MCF 10A (cell line): ENCODE data around the gene MRPS35. TPM values are rescaled to one million over a fixed set of nuclear protein-coding genes. Genes with fewer than 3 reads are reported as not detected.

Experiments
- BruUV-seq: library from RNA; stranded (reverse); fragments of 400-500 nt; replicated peaks from 2 replicates; lab custom pipeline; 2021; lab: Mats Ljungman, UMichigan
- CTCF ChIA-PET: fragments of 300-600 bp; sonication (Branson Sonifier 250); formaldehyde crosslinking; extraction: SDS; loops from one replicate; lab custom pipeline; 2021; ENCODE audit warnings: antibody characterized with exemption, inconsistent platforms; lab: Yijun Ruan, JAX
- POLR2A ChIA-PET: fragments of 300-600, 350-650 bp; sonication (Branson Sonifier 250); formaldehyde crosslinking; extraction: SDS; loops from one replicate; lab custom pipeline; 2020; ENCODE audit warnings: antibody characterized with exemption, inconsistent platforms; lab: Yijun Ruan, JAX
- DNase-seq: peaks from one replicate; pipeline ENCODE4 v3.0.0-alpha.2; 2018; ENCODE audit not compliant: unreplicated experiment
- H3K27ac Mint-ChIP-seq: one replicate; pipeline ENCODE4 v1.8.0; 2022; ENCODE audit warnings: mild to moderate bottlenecking, low read depth, mixed read lengths; ENCODE audit not compliant: unreplicated experiment
- H3K27me3 Mint-ChIP-seq: one replicate; pipeline ENCODE4 v1.8.0; 2022; ENCODE audit warnings: mixed read lengths; ENCODE audit not compliant: insufficient read depth, unreplicated experiment
- H3K36me3 Mint-ChIP-seq: one replicate; pipeline ENCODE4 v1.8.0; 2022; ENCODE audit warnings: mild to moderate bottlenecking, moderate library complexity, mixed read lengths; ENCODE audit not compliant: insufficient read depth, unreplicated experiment
- H3K4me1 Mint-ChIP-seq: one replicate; pipeline ENCODE4 v1.8.0; 2022; ENCODE audit warnings: mixed read lengths; ENCODE audit not compliant: insufficient read depth, unreplicated experiment
- H3K4me3 Mint-ChIP-seq: one replicate; pipeline ENCODE4 v1.8.0; 2022; ENCODE audit warnings: mild to moderate bottlenecking, moderate library complexity, mixed read lengths; ENCODE audit not compliant: unreplicated experiment
- H3K9me3 Mint-ChIP-seq: one replicate; pipeline ENCODE4 v1.8.0; 2022; ENCODE audit warnings: mixed read lengths; ENCODE audit not compliant: unreplicated experiment
- intact Hi-C: fragments of 100-400 bp; cut with micrococcal nuclease; formaldehyde crosslinking; loops from 2 replicates; pipeline ENCODE4 v1.14.1; 2022
- total RNA-seq: library from RNA; stranded (reverse); gene quantifications from 2 replicates; pipeline ENCODE4 v1.2.3, GENCODE V29; 2022
- TF ChIP-seq, protein P1 (sequence below): fragments of 200-600 bp; IDR thresholded peaks from one replicate; pipeline ENCODE4 v1.8.0; 2022; ENCODE audit warnings: antibody characterized with exemption, mild to moderate bottlenecking; ENCODE audit not compliant: unreplicated experiment

MRPS35 gene
- total RNA-seq, 1 experiment from 2014 or later = 69.0 TPM

- Mint-ChIP-seq H3K27ac (peak overlapping the region; percentile 90), H3K9me3 (no peaks in the 10 kb centered on the region), H3K4me3 (peak overlapping the region; percentile 97), H3K36me3 (peaks cover 24% of the 10 kb centered on the region), H3K4me1 (peaks cover 22% of the 10 kb centered on the region), H3K27me3 (no peaks in the 10 kb centered on the region)
- CTCF ChIA-PET = interaction anchor here (0.7 kb wide), 1 partner anchor 10 kb away, joined by 3 read pairs; no protein-coding TSS in a partner anchor
- POLR2A ChIA-PET = interaction anchor here (0.6 to 1.4 kb wide), 10 partner anchors 12 to 378 kb away, joined by 3 to 9 read pairs (median 3); partner anchors contain the start of genes KLHL42, MANSC4 and PPFIBP1
- intact Hi-C loops = no loop called here
- BruUV-seq = TSS peak; percentile 48
- TF ChIP-seq, protein P1, sequence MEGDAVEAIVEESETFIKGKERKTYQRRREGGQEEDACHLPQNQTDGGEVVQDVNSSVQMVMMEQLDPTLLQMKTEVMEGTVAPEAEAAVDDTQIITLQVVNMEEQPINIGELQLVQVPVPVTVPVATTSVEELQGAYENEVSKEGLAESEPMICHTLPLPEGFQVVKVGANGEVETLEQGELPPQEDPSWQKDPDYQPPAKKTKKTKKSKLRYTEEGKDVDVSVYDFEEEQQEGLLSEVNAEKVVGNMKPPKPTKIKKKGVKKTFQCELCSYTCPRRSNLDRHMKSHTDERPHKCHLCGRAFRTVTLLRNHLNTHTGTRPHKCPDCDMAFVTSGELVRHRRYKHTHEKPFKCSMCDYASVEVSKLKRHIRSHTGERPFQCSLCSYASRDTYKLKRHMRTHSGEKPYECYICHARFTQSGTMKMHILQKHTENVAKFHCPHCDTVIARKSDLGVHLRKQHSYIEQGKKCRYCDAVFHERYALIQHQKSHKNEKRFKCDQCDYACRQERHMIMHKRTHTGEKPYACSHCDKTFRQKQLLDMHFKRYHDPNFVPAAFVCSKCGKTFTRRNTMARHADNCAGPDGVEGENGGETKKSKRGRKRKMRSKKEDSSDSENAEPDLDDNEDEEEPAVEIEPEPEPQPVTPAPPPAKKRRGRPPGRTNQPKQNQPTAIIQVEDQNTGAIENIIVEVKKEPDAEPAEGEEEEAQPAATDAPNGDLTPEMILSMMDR = no peak
- DNase-seq = peak; percentile 21
These were observed 668 bp downstream of the MRPS35 start for GRCh38 chr12:27711317-27711682.

GRCh38 chr12:27711967-27712366, 1.3 kb downstream of the MRPS35 start:
- H3K36me3 Mint-ChIP-seq = peaks cover 31% of the 10 kb centered on the region
- H3K27me3 Mint-ChIP-seq = no peaks in the 10 kb centered on the region
- BruUV-seq = no TSS peak
- no peaks in the 10 kb centered on the region for H3K9me3 Mint-ChIP-seq
- ChIA-PET CTCF (interaction anchor here (0.7 kb wide), 1 partner anchor 9 kb away, joined by 3 read pairs; no protein-coding TSS in a partner anchor), POLR2A (interaction anchor here (0.6 to 1.4 kb wide), 9 partner anchors 11 to 254 kb away, joined by 3 to 9 read pairs (median 3); partner anchors contain the start of genes KLHL42, MANSC4 and PPFIBP1)
- TF ChIP-seq, protein P1 = no peak
- H3K27ac Mint-ChIP-seq = peak overlapping the region; percentile 90
- peaks cover 22% of the 10 kb centered on the region for H3K4me1 Mint-ChIP-seq
- peak overlapping the region; percentile 97 for H3K4me3 Mint-ChIP-seq
- no peak for DNase-seq
- intact Hi-C loops = no loop called here

DNA sequence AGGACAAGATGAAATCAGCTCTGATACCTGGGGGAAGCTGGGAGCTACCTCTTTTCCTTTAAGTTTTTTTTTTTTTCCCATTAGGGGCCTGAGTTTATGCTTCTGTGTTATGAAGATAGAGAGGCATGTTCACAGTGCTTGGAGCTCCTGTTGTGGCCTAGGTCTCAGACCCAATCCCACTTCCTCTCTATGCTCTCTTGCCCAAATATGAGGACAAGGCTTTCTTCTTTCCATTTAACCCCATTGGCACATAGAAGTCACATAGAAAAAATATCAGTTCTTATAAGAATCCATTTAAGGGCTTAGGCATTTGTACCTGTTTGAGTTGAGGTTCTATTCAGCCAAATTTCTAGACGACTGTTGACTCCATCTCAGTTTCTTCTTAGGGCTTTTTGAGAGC, 12.6 kb downstream of the MRPS35 start:
- Mint-ChIP-seq H3K4me3 (no peak overlapping the region), H3K4me1 (no peaks in the 10 kb centered on the region), H3K9me3 (no peaks in the 10 kb centered on the region), H3K27ac (peak overlapping the region; percentile 23), H3K36me3 (peaks cover 88% of the 10 kb centered on the region), H3K27me3 (no peaks in the 10 kb centered on the region)
- intact Hi-C loops = no loop called here
- ChIA-PET CTCF (interaction anchor here (0.6 to 1.1 kb wide), 4 partner anchors 11 to 1204 kb away, joined by 3 to 6 read pairs (median 4); no protein-coding TSS in a partner anchor), POLR2A (interaction anchor here (0.6 to 1.6 kb wide), 2 partner anchors 12 to 659 kb away, joined by 4 to 6 read pairs; partner anchors contain the start of gene MRPS35)
- DNase-seq = no peak
- BruUV-seq = no TSS peak
- TF ChIP-seq, protein P1 = no peak

DNA sequence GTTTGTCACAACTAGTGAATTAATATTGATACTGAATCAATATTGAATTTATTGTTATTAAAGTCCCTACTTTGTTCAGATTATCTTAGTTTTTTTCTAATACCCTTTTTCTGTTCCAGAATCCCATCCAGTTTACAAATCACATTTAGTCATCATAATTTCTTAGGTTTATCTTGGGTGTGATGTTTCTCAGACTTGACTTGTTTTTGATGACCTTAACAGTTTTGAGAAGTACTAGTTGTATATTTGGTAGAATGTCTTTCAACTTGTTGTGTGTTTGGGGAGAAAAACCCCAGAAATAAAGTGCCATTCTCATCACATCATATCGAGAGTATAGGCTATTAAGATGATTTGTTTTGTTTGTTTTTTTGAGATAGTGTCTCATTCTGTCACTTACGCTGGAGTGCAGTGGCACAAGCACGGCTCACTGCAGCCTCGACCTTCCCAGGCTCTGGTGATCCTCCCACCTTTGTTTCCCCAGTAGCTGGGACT, 19.5 kb downstream of the MRPS35 start:
- ChIA-PET POLR2A (no interaction called here), CTCF (no interaction called here)
- TF ChIP-seq, protein P1 = no peak
- Mint-ChIP-seq H3K9me3 (no peaks in the 10 kb centered on the region), H3K27ac (no peak overlapping the region), H3K4me1 (peaks cover 5% of the 10 kb centered on the region), H3K36me3 (peaks cover 63% of the 10 kb centered on the region), H3K4me3 (no peak overlapping the region), H3K27me3 (no peaks in the 10 kb centered on the region)
- no TSS peak for BruUV-seq
- DNase-seq = no peak
- intact Hi-C loops = loop anchor here (10.0 kb wide), 2 partner anchors 1235 to 1265 kb away; no protein-coding TSS in a partner anchor
